GM12801 (cell line): Measurements from ENCODE around the gene RPS21.

ENCODE experiments used
- CTCF ChIP-seq: IDR thresholded peaks from one replicate; pipeline ENCODE4 v1.5.1; 2011; ENCODE audit warnings: control low read depth; ENCODE audit not compliant: insufficient read length; ENCODE audit errors: extremely low read depth

Gene RPS21

GRCh38 chr20:62417981-62418708 lies 31.2 kb downstream of the RPS21 start:
- no peak for TF ChIP-seq CTCF

DNA sequence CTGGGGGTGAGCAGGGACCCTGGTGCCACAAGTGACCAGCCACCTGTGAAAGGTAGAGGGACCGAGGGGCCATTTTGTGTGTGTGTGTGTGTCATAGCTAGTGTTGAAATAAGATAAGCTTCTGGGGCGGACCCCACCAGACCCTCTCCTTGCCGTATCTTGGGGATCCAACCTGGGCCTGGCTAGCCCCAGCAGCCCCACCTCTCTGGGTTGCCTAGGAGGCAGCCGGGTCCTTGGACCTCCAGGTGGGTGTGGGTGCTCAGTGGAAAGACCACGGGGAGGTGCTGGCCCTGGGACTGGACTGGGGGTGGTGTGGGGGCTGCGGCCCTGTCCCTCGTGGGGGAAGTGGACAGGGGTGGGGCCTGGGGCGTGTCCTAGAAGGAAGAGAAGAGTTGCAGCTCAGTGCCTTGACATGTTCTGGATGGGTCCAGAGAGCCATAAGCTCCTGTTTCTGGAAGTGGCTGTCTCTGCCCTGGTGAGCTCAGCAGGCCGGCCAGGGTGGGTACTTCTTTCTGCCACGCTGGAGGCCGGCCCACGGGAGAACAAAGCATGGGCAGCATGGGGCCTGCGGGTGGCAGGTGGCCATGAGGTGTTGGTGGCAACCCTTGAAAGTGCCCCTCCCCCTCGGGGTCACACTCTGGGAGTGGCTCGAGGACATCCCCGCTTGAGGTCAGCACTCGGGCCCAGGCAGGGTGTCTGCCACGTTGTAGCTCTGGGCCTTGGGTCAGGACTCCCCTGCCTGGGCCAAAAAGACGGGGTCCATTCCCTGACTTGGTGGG lies 32.0 kb downstream of the RPS21 start:
- no peak for TF ChIP-seq CTCF

DNA sequence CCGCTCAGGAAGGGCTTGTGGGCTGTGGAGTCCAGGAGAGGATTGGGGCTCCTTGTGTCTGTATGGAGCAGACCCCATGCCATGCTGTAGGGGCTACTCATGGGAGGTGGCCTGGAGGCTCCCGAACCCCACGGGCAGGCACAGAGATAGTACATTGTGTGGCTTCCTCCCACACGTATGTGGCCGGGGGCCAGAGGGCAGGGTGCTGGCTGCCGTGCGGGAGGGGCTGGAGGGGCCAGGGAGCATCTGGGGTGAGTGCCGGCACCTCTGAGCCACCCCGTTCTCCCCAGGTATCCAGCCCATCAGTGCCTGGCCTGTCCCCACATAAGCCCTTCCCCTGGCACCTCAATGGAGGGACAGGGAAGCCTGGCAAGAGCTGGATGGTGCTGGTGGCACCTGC lies 32.9 kb downstream of the RPS21 start:
- TF ChIP-seq CTCF, result no peak

- no peak for TF ChIP-seq CTCF
These were observed 34.2 kb downstream of the RPS21 start for GRCh38 chr20:62420846-62421715.

DNA sequence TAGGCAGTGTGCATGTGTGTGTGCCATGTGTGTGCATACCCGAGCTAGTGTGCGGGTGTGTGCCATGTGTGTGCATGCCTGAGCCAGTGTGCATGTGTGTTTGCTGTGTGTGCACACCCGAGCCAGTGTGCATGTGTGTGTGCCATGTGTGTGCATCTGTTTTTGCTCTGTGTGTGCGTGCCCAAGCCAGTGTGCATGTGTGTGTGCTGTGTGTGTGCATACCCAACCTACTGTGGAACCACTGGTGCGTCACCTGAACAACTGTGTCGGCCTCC lies 34.8 kb downstream of the RPS21 start:
- no peak for TF ChIP-seq CTCF

DNA sequence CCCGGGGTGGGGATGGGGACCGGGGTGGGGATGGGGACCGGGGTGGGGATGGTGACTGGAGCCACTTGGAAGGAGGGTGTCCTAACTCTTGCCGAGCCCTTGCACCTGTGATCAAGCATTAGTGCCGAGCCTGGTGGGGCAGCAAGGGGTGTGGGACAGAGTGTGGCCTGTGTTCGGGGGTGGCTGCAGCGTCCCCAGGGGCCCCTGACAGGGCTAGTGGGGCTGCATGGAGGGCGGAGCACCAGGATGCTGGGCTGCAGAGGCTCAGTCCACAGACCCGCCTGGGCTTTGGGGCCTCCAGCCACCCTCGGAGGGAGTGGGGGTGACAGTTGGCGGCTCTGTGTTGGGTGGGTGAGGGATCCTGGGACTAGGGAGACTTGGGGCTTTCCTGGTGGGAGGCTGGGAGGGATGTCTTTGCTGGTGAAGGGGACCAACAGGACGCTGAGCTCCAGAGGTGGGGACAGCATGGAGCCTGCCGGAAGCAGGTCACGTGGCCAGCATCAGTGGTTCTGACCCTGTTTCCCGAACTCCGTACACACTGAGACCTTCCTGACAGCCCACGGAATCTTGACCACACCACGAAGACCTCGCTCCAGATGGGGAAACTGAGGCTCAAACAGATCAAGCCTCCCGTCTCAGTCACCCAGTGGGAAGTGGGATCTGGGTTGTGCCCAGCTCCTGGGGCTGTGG lies 35.9 kb downstream of the RPS21 start:
- no peak for TF ChIP-seq CTCF

GRCh38 chr20:62423326-62423706 lies 36.4 kb downstream of the RPS21 start:
- no peak for TF ChIP-seq CTCF
